Hepatocyte (in vitro differentiated cells): ENCODE measurements around the gene ARHGAP18. TPM values are rescaled to one million over a fixed set of nuclear protein-coding genes. Genes with fewer than 3 reads are reported as not detected.
A peak's percentile ranks its signal among the peaks of the same experiment; 100 is the strongest.

Experiments used
- DNase-seq: peaks from one replicate; pipeline ENCODE4 v3.0.0-alpha.2; 2016; ENCODE audit warnings: low spot score
- H2AFZ ChIP-seq: fragments of 200-600 bp; sonication (generic); 2 replicates; pipeline ENCODE4 v1.6.0; 2016; ENCODE audit warnings: antibody characterized with exemption, mild to moderate bottlenecking
- H3K27ac ChIP-seq: fragments of 200-600 bp; sonication (generic); 2 replicates; pipeline ENCODE4 v1.5.1; 2016; ENCODE audit warnings: mild to moderate bottlenecking
- H3K27me3 ChIP-seq: fragments of 200-600 bp; sonication (generic); 2 replicates; pipeline ENCODE4 v1.6.1; 2016
- H3K36me3 ChIP-seq: fragments of 200-600 bp; sonication (generic); replicated peaks from 2 replicates; pipeline ENCODE4 v1.5.1; 2016; ENCODE audit warnings: low read depth; ENCODE audit not compliant: insufficient read depth
- H3K4me1 ChIP-seq: fragments of 200-600 bp; sonication (generic); 2 replicates; pipeline ENCODE4 v1.5.1; 2016; ENCODE audit warnings: mild to moderate bottlenecking, moderate library complexity; ENCODE audit not compliant: insufficient read depth
- H3K4me2 ChIP-seq: fragments of 200-600 bp; sonication (generic); 2 replicates; pipeline ENCODE4 v1.6.0; 2016
- H3K4me3 ChIP-seq: fragments of 200-600 bp; sonication (generic); 2 replicates; pipeline ENCODE4 v1.5.1; 2016; ENCODE audit warnings: mild to moderate bottlenecking
- H3K79me2 ChIP-seq: fragments of 200-600 bp; sonication (generic); 2 replicates; pipeline ENCODE4 v1.6.0; 2017; ENCODE audit warnings: mild to moderate bottlenecking
- H3K9me2 ChIP-seq: fragments of 200-600 bp; sonication (generic); replicated peaks from 2 replicates; pipeline ENCODE4 v1.6.0; 2017; ENCODE audit warnings: mild to moderate bottlenecking; ENCODE audit not compliant: insufficient read depth
- H3K9me3 ChIP-seq: fragments of 200-600 bp; sonication (generic); 2 replicates; pipeline ENCODE4 v1.5.1; 2016; ENCODE audit warnings: low read depth, mild to moderate bottlenecking
- H4K20me1 ChIP-seq: fragments of 200-600 bp; sonication (generic); 2 replicates; pipeline ENCODE4 v1.6.0; 2016; ENCODE audit warnings: mild to moderate bottlenecking; ENCODE audit not compliant: insufficient read depth, poor library complexity, severe bottlenecking
- CTCF ChIP-seq: fragments of 200-600 bp; sonication (generic); IDR thresholded peaks from 2 replicates; pipeline ENCODE4 v1.5.1; 2016; ENCODE audit warnings: antibody characterized with exemption, mild to moderate bottlenecking; ENCODE audit not compliant: poor library complexity
- EZH2 ChIP-seq: fragments of 200-600 bp; sonication (generic); IDR thresholded peaks from 2 replicates; pipeline ENCODE4 v1.6.1; 2016; ENCODE audit warnings: antibody characterized with exemption, mild to moderate bottlenecking, borderline replicate concordance
- EZH2phosphoT487 ChIP-seq: fragments of 200-600 bp; sonication (generic); IDR thresholded peaks from one replicate; pipeline ENCODE4 v1.6.1; 2018; ENCODE audit warnings: antibody characterized with exemption, mild to moderate bottlenecking, low read depth, moderate library complexity; ENCODE audit not compliant: unreplicated experiment, severe bottlenecking
- WGBS: methylation state at CpG from one replicate; pipeline ENCODE4 v1.1.6; 2016; ENCODE audit warnings: low lambda C conversion rate; ENCODE audit errors: missing lambda C conversion rate; 5-methylcytosine and 5-hydroxymethylcytosine counted together
- polyA plus RNA-seq: library from polyadenylated mRNA; unstranded; fragments of >200 nt; fragmentation: Nextera tagmentation; extraction: Ambion mirVana; gene quantifications from 2 replicates; pipeline ENCODE4 v1.2.1, GENCODE V29; 2016
- total RNA-seq: library from RNA; depleted of rRNA; stranded (reverse); fragments of >200 nt; gene quantifications from 2 replicates; pipeline ENCODE4 v1.2.3, GENCODE V29; 2014

ARHGAP18 gene
- total and polyA plus RNA-seq, 2 experiments from 2014 or later: 14.7 to 34.8 TPM

DNA sequence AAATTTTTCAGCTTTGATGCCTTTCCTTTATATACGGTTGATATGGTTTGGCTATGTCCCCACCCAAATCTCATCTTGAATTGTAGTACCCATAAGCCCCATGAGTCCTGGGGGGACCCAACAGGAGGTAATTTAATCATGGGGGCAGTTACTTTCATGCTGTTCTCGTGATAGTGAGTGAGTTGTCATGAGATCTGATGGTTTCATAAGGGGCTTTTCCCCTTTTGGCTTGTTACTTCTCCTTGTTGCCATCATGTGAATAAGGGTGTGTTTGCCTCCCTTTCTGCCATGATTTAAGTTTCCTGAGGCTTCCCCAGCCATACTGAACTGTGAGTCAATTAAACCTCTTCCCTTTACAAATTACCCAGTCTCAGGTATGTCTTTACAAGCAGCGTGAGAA is 66.8 kb downstream of the ARHGAP18 start:
- peaks cover 26% of the 10 kb centered on the region for H3K79me2 ChIP-seq
- WGBS: 95% methylated on average over 3 of the region's 3 CpGs
- DNase-seq: no peak

DNA sequence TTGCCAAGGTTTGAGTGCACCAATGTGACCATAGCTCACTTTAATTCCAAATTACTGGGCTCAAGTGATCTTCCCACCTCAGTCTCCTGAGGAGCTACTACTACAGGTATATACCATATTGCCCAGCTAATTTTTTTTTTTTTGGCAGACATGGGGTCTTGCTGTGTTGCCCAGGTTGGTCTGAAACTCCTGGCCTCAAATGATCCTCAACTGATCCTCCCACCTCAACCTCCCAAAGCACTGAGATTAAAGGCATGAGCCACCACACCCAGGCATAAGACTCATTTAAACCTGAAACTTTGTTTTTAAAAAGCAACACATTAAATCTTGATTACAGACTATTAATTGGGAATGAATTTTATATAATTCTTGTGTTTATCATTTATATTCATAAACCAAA is 67.7 kb downstream of the ARHGAP18 start:
- no peak for DNase-seq
- H3K27ac ChIP-seq: no peak overlapping the region
- H3K27me3 ChIP-seq: no peaks in the 10 kb centered on the region
- no peak overlapping the region for H2AFZ ChIP-seq
- no peak overlapping the region for H3K4me2 ChIP-seq
- peaks cover 53% of the 10 kb centered on the region for H3K4me1 ChIP-seq
- H4K20me1 ChIP-seq: no peaks in the 10 kb centered on the region
- H3K36me3 ChIP-seq: no peaks in the 10 kb centered on the region
- TF ChIP-seq EZH2phosphoT487: no peak
- TF ChIP-seq CTCF: no peak
- TF ChIP-seq EZH2: no peak
- no peak overlapping the region for H3K4me3 ChIP-seq
- no peaks in the 10 kb centered on the region for H3K9me3 ChIP-seq
- no peaks in the 10 kb centered on the region for H3K9me2 ChIP-seq
- peaks cover 22% of the 10 kb centered on the region for H3K79me2 ChIP-seq

More for the DNA sequence above, 66.8 kb downstream of the ARHGAP18 start:
- H3K9me2 ChIP-seq: no peaks in the 10 kb centered on the region
- H3K4me2 ChIP-seq: no peak overlapping the region
- H3K4me1 ChIP-seq: peaks cover 53% of the 10 kb centered on the region
- no peaks in the 10 kb centered on the region for H3K27me3 ChIP-seq
- no peak overlapping the region for H3K4me3 ChIP-seq
- no peak overlapping the region for H3K27ac ChIP-seq
- no peaks in the 10 kb centered on the region for H4K20me1 ChIP-seq
- no peaks in the 10 kb centered on the region for H3K9me3 ChIP-seq
- TF ChIP-seq CTCF (no peak), EZH2phosphoT487 (no peak), EZH2 (no peak)
- H3K36me3 ChIP-seq: no peaks in the 10 kb centered on the region
- no peak overlapping the region for H2AFZ ChIP-seq

DNA sequence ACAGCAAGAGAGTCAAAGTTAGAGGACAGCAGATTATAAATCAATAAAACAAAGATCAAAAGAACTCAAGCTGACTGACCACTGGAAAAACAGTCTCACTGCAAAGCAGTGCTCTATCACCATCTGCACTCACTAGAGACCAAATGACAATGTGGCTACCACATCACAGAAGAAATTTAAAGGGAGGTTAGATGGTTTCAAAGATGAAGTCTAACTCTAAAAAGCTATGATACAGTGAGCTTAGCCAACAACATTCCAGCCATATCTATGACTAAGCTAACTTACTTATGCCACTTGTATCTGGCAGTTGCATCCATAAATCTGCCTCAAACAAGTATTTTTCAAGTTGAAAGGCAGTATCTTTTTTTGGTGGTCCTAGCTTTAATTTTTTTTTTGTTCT is 68.6 kb downstream of the ARHGAP18 start:
- peaks cover 21% of the 10 kb centered on the region for H3K79me2 ChIP-seq
- H3K36me3 ChIP-seq: no peaks in the 10 kb centered on the region
- H3K9me3 ChIP-seq: no peaks in the 10 kb centered on the region
- no peak overlapping the region for H3K4me3 ChIP-seq
- peaks cover 44% of the 10 kb centered on the region for H3K4me1 ChIP-seq
- H3K9me2 ChIP-seq: no peaks in the 10 kb centered on the region
- TF ChIP-seq EZH2phosphoT487 (no peak), EZH2 (no peak), CTCF (no peak)
- DNase-seq: no peak
- no peak overlapping the region for H3K4me2 ChIP-seq
- H2AFZ ChIP-seq: no peak overlapping the region
- H3K27ac ChIP-seq: no peak overlapping the region
- H3K27me3 ChIP-seq: no peaks in the 10 kb centered on the region
- H4K20me1 ChIP-seq: no peaks in the 10 kb centered on the region

GRCh38 chr6:129638686-129639085 is 71.3 kb downstream of the ARHGAP18 start:
- Histone ChIP-seq H3K9me2 (no peaks in the 10 kb centered on the region), H3K36me3 (no peaks in the 10 kb centered on the region), H3K9me3 (no peaks in the 10 kb centered on the region), H3K27ac (peak overlapping the region; percentile 33), H3K4me3 (no peak overlapping the region), H3K27me3 (no peaks in the 10 kb centered on the region), H3K4me1 (peaks cover 18% of the 10 kb centered on the region), H3K79me2 (peaks cover 21% of the 10 kb centered on the region), H2AFZ (peak overlapping the region; percentile 6), H3K4me2 (peak overlapping the region; percentile 54), H4K20me1 (no peaks in the 10 kb centered on the region)
- TF ChIP-seq EZH2 (no peak), EZH2phosphoT487 (no peak), CTCF (no peak)
- DNase-seq: no peak
